Measurements from ENCODE around the gene ANGPTL2.

- TF ChIP-seq, protein P1, sequence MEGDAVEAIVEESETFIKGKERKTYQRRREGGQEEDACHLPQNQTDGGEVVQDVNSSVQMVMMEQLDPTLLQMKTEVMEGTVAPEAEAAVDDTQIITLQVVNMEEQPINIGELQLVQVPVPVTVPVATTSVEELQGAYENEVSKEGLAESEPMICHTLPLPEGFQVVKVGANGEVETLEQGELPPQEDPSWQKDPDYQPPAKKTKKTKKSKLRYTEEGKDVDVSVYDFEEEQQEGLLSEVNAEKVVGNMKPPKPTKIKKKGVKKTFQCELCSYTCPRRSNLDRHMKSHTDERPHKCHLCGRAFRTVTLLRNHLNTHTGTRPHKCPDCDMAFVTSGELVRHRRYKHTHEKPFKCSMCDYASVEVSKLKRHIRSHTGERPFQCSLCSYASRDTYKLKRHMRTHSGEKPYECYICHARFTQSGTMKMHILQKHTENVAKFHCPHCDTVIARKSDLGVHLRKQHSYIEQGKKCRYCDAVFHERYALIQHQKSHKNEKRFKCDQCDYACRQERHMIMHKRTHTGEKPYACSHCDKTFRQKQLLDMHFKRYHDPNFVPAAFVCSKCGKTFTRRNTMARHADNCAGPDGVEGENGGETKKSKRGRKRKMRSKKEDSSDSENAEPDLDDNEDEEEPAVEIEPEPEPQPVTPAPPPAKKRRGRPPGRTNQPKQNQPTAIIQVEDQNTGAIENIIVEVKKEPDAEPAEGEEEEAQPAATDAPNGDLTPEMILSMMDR (conservative IDR thresholded peaks at IDR 0.05; ENCODE audit: low read length) = no peak
- no peak for TF ChIP-seq EZH2phosphoT487 (IDR thresholded peaks at IDR 0.05; ENCODE audit: borderline replicate concordance, low read depth, low read length)
These were observed 15.4 kb upstream of the ANGPTL2 start for GRCh38 chr9:127137640-127138360.
